22Rv1 (cell line): ENCODE data around the gene PXDN.

Experiments used
- ZFX ChIP-seq: fragments of 450-650 bp; IDR thresholded peaks from 2 replicates; pipeline ENCODE4 v1.6.1; 2017; ENCODE audit warnings: antibody characterized with exemption, borderline replicate concordance
- TF ChIP-seq, protein P1 (sequence below): fragments of 450-650 bp; IDR thresholded peaks from 2 replicates; pipeline ENCODE4 v1.5.1; 2017; ENCODE audit warnings: mild to moderate bottlenecking

- TF ChIP-seq, protein P1, sequence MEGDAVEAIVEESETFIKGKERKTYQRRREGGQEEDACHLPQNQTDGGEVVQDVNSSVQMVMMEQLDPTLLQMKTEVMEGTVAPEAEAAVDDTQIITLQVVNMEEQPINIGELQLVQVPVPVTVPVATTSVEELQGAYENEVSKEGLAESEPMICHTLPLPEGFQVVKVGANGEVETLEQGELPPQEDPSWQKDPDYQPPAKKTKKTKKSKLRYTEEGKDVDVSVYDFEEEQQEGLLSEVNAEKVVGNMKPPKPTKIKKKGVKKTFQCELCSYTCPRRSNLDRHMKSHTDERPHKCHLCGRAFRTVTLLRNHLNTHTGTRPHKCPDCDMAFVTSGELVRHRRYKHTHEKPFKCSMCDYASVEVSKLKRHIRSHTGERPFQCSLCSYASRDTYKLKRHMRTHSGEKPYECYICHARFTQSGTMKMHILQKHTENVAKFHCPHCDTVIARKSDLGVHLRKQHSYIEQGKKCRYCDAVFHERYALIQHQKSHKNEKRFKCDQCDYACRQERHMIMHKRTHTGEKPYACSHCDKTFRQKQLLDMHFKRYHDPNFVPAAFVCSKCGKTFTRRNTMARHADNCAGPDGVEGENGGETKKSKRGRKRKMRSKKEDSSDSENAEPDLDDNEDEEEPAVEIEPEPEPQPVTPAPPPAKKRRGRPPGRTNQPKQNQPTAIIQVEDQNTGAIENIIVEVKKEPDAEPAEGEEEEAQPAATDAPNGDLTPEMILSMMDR = no peak
- no peak for TF ChIP-seq ZFX
Observed at GRCh38 chr2:1791685-1792435, 47.5 kb upstream of the PXDN start.
